ENCODE data around the gene ERBB4.

Gene ERBB4

DNA sequence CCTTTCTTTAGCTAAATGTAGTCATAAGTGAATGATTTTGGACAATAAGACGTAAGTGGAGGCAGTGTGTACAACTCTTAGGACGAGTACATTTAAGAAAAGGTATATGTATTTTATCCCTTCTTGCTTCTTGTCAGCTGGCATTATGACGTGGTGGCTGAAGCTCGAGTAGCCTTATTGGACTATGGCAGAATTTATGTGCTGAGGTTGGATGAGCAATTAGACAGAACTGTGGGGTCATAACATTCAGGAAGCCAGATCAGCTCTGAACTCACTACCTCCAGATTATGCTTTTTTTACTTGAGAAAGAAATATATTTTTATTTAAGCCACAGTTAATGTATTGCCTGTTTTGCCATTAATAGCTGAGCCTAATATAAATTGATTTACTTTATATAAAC is 661.5 kb downstream of the ERBB4 start:
- no peaks in the 10 kb centered on the region for H3K9me3 ChIP-seq
- TF ChIP-seq, protein P1, sequence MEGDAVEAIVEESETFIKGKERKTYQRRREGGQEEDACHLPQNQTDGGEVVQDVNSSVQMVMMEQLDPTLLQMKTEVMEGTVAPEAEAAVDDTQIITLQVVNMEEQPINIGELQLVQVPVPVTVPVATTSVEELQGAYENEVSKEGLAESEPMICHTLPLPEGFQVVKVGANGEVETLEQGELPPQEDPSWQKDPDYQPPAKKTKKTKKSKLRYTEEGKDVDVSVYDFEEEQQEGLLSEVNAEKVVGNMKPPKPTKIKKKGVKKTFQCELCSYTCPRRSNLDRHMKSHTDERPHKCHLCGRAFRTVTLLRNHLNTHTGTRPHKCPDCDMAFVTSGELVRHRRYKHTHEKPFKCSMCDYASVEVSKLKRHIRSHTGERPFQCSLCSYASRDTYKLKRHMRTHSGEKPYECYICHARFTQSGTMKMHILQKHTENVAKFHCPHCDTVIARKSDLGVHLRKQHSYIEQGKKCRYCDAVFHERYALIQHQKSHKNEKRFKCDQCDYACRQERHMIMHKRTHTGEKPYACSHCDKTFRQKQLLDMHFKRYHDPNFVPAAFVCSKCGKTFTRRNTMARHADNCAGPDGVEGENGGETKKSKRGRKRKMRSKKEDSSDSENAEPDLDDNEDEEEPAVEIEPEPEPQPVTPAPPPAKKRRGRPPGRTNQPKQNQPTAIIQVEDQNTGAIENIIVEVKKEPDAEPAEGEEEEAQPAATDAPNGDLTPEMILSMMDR (IDR thresholded peaks at IDR 0.05) = no peak
- H3K36me3 ChIP-seq = no peaks in the 10 kb centered on the region
- H3K4me3 ChIP-seq (ENCODE audit: low read depth in 1 of 2, low read length in 1 of 2) = no peak overlapping the region
- no peaks in the 10 kb centered on the region for H3K27me3 ChIP-seq
- no peak overlapping the region for H3K27ac ChIP-seq
- H3K4me1 ChIP-seq (ENCODE audit: control insufficient read depth in 1 of 2, insufficient read depth in 1 of 2, low read depth in 1 of 2, low read length in 1 of 2) = no peaks in the 10 kb centered on the region

DNA sequence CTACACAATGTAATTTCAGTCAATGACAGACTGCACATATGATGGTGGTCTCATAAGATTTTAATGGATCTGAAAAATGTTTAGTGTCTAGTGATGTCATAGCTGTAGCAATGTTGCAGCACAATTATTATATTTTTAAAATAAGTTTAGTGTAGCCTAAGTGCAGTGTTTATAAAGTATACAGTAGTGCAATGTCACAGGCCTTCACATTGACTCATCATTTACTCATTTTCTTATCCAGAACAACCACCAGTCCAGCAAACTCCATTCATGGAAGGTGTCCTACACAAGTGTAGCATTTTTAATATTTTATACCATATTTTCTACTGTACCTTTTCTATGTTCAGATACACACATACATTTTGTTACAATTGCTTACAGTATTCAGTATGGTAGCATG is 663.1 kb downstream of the ERBB4 start:
- H3K4me1 ChIP-seq (ENCODE audit: control insufficient read depth in 1 of 2, insufficient read depth in 1 of 2, low read depth in 1 of 2, low read length in 1 of 2) = no peaks in the 10 kb centered on the region
- no peaks in the 10 kb centered on the region for H3K9me3 ChIP-seq
- H3K36me3 ChIP-seq = no peaks in the 10 kb centered on the region
- no peaks in the 10 kb centered on the region for H3K27me3 ChIP-seq
- TF ChIP-seq, protein P1 (IDR thresholded peaks at IDR 0.05) = no peak
- H3K27ac ChIP-seq = no peak overlapping the region
- H3K4me3 ChIP-seq (ENCODE audit: low read depth in 1 of 2, low read length in 1 of 2) = no peak overlapping the region

DNA sequence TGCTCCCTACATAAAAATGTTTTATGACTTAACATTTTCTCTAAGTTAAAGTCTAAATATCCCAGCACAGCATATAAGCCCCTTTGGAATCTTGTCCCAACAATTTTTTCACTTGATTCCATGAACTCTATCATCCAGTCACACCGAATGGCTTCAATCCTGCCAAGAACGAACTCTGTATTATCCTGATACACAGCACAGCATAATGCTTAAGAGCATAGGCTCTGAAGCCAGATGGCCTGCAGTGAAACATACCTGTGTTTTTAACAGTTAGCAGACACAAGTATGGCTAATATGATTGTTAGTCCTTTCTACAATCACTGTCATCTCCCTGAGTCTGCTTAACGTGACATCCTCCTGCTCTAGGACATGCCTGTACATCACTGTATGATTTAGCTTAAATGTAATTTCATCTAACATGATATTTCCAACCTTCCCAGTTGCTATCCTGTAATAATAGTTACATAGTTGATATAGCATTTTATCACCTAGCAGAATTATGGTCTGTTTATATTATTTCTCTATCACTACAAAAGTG is 669.5 kb downstream of the ERBB4 start:
- TF ChIP-seq, protein P1 (IDR thresholded peaks at IDR 0.05) = no peak
- H3K27me3 ChIP-seq = no peaks in the 10 kb centered on the region
- no peak overlapping the region for H3K27ac ChIP-seq
- no peak overlapping the region for H3K4me3 ChIP-seq (ENCODE audit: low read depth in 1 of 2, low read length in 1 of 2)
- H3K36me3 ChIP-seq = no peaks in the 10 kb centered on the region
- H3K9me3 ChIP-seq = no peaks in the 10 kb centered on the region
- H3K4me1 ChIP-seq (ENCODE audit: control insufficient read depth in 1 of 2, insufficient read depth in 1 of 2, low read depth in 1 of 2, low read length in 1 of 2) = no peaks in the 10 kb centered on the region

DNA sequence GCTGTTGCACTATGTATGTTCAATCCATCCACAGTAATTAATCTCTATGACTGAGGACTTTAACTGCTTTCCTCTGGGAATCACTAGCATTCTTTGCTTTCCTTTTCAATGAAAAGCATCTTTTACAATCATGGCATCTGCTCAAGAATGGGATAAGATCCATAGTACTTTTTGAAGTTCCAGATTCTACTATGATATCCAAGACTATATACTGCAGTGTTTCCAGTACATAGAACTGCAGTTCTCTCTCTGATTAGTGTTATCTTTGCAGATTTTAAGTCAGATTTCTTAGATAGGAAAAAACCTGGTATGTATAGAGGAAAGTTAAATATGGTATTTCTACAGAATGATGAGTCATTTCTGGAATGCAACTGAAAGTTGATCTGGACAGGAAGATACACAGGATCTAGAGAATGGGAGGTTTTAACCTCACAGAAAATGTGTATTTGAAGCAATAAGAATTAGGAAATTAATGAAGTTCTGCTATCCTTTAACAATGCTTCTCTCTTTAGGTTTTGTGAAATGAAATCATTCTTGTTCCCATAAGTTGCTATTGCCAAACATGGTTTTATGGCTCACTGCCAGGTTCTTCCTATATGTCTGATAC is 670.7 kb downstream of the ERBB4 start:
- H3K27me3 ChIP-seq = no peaks in the 10 kb centered on the region
- H3K4me1 ChIP-seq (ENCODE audit: control insufficient read depth in 1 of 2, insufficient read depth in 1 of 2, low read depth in 1 of 2, low read length in 1 of 2) = no peaks in the 10 kb centered on the region
- H3K36me3 ChIP-seq = no peaks in the 10 kb centered on the region
- no peaks in the 10 kb centered on the region for H3K9me3 ChIP-seq
- H3K4me3 ChIP-seq (ENCODE audit: low read depth in 1 of 2, low read length in 1 of 2) = no peak overlapping the region
- H3K27ac ChIP-seq = no peak overlapping the region
- TF ChIP-seq, protein P1 (IDR thresholded peaks at IDR 0.05) = no peak

DNA sequence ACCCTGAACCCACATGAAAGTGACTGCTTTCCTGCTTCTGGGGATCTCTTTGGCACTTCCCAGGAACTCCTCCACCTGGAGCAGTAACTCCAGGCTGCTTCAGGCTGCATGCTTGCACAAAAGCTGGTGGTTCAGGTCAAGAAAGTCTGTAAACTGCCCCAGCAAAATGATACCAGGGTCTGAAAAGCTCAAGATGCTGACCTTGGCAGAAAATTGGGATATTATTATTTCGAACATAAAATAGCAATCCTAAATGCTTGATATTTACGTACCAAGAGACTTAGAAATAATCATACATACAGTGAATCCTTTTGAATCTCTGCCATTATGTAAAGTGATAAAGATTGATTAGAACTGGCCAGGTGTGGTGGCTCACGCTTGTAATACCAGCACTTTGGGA is 674.3 kb downstream of the ERBB4 start:
- Histone ChIP-seq H3K4me1 (ENCODE audit: control insufficient read depth in 1 of 2, insufficient read depth in 1 of 2, low read depth in 1 of 2, low read length in 1 of 2) (no peaks in the 10 kb centered on the region), H3K27ac (no peak overlapping the region), H3K27me3 (no peaks in the 10 kb centered on the region), H3K36me3 (no peaks in the 10 kb centered on the region), H3K9me3 (no peaks in the 10 kb centered on the region), H3K4me3 (ENCODE audit: low read depth in 1 of 2, low read length in 1 of 2) (no peak overlapping the region)
- TF ChIP-seq, protein P1 (IDR thresholded peaks at IDR 0.05) = no peak
